ENCODE data around the gene PPP1R9B.

PPP1R9B gene

GRCh38 chr17:50161023-50161910, 10.8 kb upstream of the PPP1R9B start:
- Histone ChIP-seq H3K36me3 (ENCODE audit: insufficient read depth, low read length) (no peaks in the 10 kb centered on the region), H4K20me1 (ENCODE audit: insufficient read depth, low read length) (no peaks in the 10 kb centered on the region), H3K9me3 (ENCODE audit: insufficient read depth, low read length, severe bottlenecking) (no peaks in the 10 kb centered on the region), H3K4me2 (ENCODE audit: insufficient read depth, low read length) (peak overlapping the region; percentile 76), H3K9ac (ENCODE audit: low read depth, low read length) (peak overlapping the region; percentile 50), H3K27ac (ENCODE audit: low read length) (peak overlapping the region; percentile 11; the same call in 1 of the 2 replicates), H2AFZ (ENCODE audit: low read depth, low read length) (peak overlapping the region; percentile 79), H3K4me1 (ENCODE audit: insufficient read depth, low read length) (peaks cover 20% of the 10 kb centered on the region), H3K79me2 (ENCODE audit: insufficient read depth, low read length) (no peaks in the 10 kb centered on the region), H3K4me3 (ENCODE audit: low read depth in 1 of 2, low read length in 2 of 2) (peak overlapping the region in 1 of 2 experiments; percentile 53; a peak in 2 of 4 replicates), H3K27me3 (ENCODE audit: insufficient read depth, low read length, poor library complexity) (no peaks in the 10 kb centered on the region)
- peak; percentile 96 for ATAC-seq (ENCODE audit: insufficient read depth, low read depth)
- peak; percentile 96 for DNase-seq
- TF ChIP-seq EZH2 (IDR thresholded peaks at IDR 0.05; ENCODE audit: borderline replicate concordance, low read depth, low read length, severe bottlenecking), result no peak
- peak; percentile 97 for TF ChIP-seq CTCF (IDR thresholded peaks at IDR 0.05; ENCODE audit: borderline replicate concordance, extremely low read depth, low read length, poor library complexity, severe bottlenecking)

- Histone ChIP-seq H3K79me2 (ENCODE audit: insufficient read depth, low read length) (no peaks in the 10 kb centered on the region), H3K36me3 (ENCODE audit: insufficient read depth, low read length) (no peaks in the 10 kb centered on the region), H3K27ac (ENCODE audit: low read length) (no peak overlapping the region), H4K20me1 (ENCODE audit: insufficient read depth, low read length) (no peaks in the 10 kb centered on the region), H3K27me3 (ENCODE audit: insufficient read depth, low read length, poor library complexity) (no peaks in the 10 kb centered on the region), H3K9ac (ENCODE audit: low read depth, low read length) (no peak overlapping the region), H3K4me3 (ENCODE audit: low read depth in 1 of 2, low read length in 2 of 2) (no peak overlapping the region), H3K4me2 (ENCODE audit: insufficient read depth, low read length) (no peak overlapping the region), H3K9me3 (ENCODE audit: insufficient read depth, low read length, severe bottlenecking) (no peaks in the 10 kb centered on the region), H2AFZ (ENCODE audit: low read depth, low read length) (no peak overlapping the region), H3K4me1 (ENCODE audit: insufficient read depth, low read length) (peaks cover 20% of the 10 kb centered on the region)
- ATAC-seq (ENCODE audit: insufficient read depth, low read depth) (no peak), DNase-seq (peak; percentile 20)
- TF ChIP-seq CTCF (IDR thresholded peaks at IDR 0.05; ENCODE audit: borderline replicate concordance, extremely low read depth, low read length, poor library complexity, severe bottlenecking), result no peak
- no peak for TF ChIP-seq EZH2 (IDR thresholded peaks at IDR 0.05; ENCODE audit: borderline replicate concordance, low read depth, low read length, severe bottlenecking)
These were observed 7.4 kb upstream of the PPP1R9B start for GRCh38 chr17:50157891-50158290.

- Histone ChIP-seq H3K79me2 (ENCODE audit: insufficient read depth, low read length) (peaks cover 4% of the 10 kb centered on the region), H3K9me3 (ENCODE audit: insufficient read depth, low read length, severe bottlenecking) (no peaks in the 10 kb centered on the region), H2AFZ (ENCODE audit: low read depth, low read length) (no peak overlapping the region), H3K4me2 (ENCODE audit: insufficient read depth, low read length) (no peak overlapping the region), H3K4me3 (ENCODE audit: low read depth in 1 of 2, low read length in 2 of 2) (no peak overlapping the region), H3K4me1 (ENCODE audit: insufficient read depth, low read length) (peaks cover 15% of the 10 kb centered on the region), H3K9ac (ENCODE audit: low read depth, low read length) (no peak overlapping the region), H4K20me1 (ENCODE audit: insufficient read depth, low read length) (no peaks in the 10 kb centered on the region), H3K36me3 (ENCODE audit: insufficient read depth, low read length) (no peaks in the 10 kb centered on the region), H3K27ac (ENCODE audit: low read length) (no peak overlapping the region), H3K27me3 (ENCODE audit: insufficient read depth, low read length, poor library complexity) (no peaks in the 10 kb centered on the region)
- no peak for DNase-seq
- no peak for ATAC-seq (ENCODE audit: insufficient read depth, low read depth)
- TF ChIP-seq CTCF (IDR thresholded peaks at IDR 0.05; ENCODE audit: borderline replicate concordance, extremely low read depth, low read length, poor library complexity, severe bottlenecking) (no peak), EZH2 (IDR thresholded peaks at IDR 0.05; ENCODE audit: borderline replicate concordance, low read depth, low read length, severe bottlenecking) (no peak)
These were observed 4.8 kb upstream of the PPP1R9B start for GRCh38 chr17:50155115-50155819.
